ENCODE results near the gene KLHL36. TPM values are rescaled to one million over a fixed set of nuclear protein-coding genes. Genes with fewer than 3 reads are reported as not detected.

The KLHL36 gene
- total RNA-seq, 1 experiment from 2014 or later, result 56.1 TPM

- POLR2A ChIA-PET, result interaction anchor here (0.6 kb wide), 2 partner anchors 69 to 106 kb away, joined by 3 to 5 read pairs; no protein-coding TSS in a partner anchor
- H3K9me3 Mint-ChIP-seq, result no peaks in the 10 kb centered on the region
- H3K36me3 Mint-ChIP-seq, result peaks cover 51% of the 10 kb centered on the region
- peaks cover 14% of the 10 kb centered on the region for H3K4me1 Mint-ChIP-seq
- TF ChIP-seq, protein P1, sequence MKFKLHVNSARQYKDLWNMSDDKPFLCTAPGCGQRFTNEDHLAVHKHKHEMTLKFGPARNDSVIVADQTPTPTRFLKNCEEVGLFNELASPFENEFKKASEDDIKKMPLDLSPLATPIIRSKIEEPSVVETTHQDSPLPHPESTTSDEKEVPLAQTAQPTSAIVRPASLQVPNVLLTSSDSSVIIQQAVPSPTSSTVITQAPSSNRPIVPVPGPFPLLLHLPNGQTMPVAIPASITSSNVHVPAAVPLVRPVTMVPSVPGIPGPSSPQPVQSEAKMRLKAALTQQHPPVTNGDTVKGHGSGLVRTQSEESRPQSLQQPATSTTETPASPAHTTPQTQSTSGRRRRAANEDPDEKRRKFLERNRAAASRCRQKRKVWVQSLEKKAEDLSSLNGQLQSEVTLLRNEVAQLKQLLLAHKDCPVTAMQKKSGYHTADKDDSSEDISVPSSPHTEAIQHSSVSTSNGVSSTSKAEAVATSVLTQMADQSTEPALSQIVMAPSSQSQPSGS (CRISPR knock-in tag; IDR thresholded peaks at IDR 0.05; ENCODE audit: borderline replicate concordance, low read depth), result no peak
- TF ChIP-seq ZNF317 (CRISPR knock-in tag; IDR thresholded peaks at IDR 0.05; ENCODE audit: borderline replicate concordance, low read depth), result no peak
- TF ChIP-seq, protein P2, sequence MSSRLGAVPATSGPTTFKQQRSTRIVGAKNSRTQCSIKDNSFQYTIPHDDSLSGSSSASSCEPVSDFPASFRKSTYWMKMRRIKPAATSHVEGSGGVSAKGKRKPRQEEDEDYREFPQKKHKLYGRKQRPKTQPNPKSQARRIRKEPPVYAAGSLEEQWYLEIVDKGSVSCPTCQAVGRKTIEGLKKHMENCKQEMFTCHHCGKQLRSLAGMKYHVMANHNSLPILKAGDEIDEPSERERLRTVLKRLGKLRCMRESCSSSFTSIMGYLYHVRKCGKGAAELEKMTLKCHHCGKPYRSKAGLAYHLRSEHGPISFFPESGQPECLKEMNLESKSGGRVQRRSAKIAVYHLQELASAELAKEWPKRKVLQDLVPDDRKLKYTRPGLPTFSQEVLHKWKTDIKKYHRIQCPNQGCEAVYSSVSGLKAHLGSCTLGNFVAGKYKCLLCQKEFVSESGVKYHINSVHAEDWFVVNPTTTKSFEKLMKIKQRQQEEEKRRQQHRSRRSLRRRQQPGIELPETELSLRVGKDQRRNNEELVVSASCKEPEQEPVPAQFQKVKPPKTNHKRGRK (CRISPR knock-in tag; IDR thresholded peaks at IDR 0.05; ENCODE audit: borderline replicate concordance), result no peak
- TF ChIP-seq GRHL2 (CRISPR knock-in tag; IDR thresholded peaks at IDR 0.05; ENCODE audit: insufficient replicate concordance, severe bottlenecking), result no peak
- TF ChIP-seq FOXK1 (CRISPR knock-in tag; IDR thresholded peaks at IDR 0.05), result no peak
- no peak for TF ChIP-seq NFE2L1 (CRISPR knock-in tag; IDR thresholded peaks at IDR 0.05)
- peak; percentile 75; the same call in 1 of the 2 replicates for TF ChIP-seq ZNF121 (CRISPR knock-in tag; IDR thresholded peaks at IDR 0.05)
- peaks cover 3% of the 10 kb centered on the region; the same call in 1 of the 2 replicates for H3K27me3 Mint-ChIP-seq (ENCODE audit: low read depth)
- CTCF ChIA-PET, result interaction anchor here (0.6 to 2.2 kb wide), 4 partner anchors 10 to 84 kb away, joined by 3 to 8 read pairs (median 4); no protein-coding TSS in a partner anchor
- no peak overlapping the region for H3K27ac Mint-ChIP-seq
- no peak for DNase-seq (ENCODE audit: low spot score)
- H3K4me3 Mint-ChIP-seq, result no peak overlapping the region
- ATAC-seq, result no peak
Measured at GRCh38 chr16:84654238-84654637, 5.9 kb downstream of the KLHL36 start.

DNA sequence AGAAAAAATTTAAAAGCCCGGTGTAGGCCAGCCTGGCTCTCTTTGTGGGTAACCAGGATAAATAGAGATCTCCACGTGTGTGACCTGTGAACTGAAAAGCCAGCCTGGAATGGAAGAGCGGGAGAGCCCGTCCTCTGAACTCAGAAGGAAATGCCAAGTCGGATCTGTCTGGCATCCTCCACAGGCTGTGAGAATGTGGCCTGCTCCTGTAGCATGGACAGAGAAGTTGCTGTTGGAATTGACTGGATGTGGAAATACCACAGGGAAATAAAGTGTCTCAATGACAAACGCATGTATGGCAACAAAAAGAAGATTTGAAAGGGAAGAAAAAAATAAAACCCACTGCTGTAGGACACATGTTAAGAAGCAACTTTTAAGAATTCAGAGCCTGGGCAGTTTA is 6.7 kb downstream of the KLHL36 start:
- DNase-seq (ENCODE audit: low spot score) (no peak), ATAC-seq (no peak)
- Mint-ChIP-seq H3K36me3 (peaks cover 55% of the 10 kb centered on the region), H3K27ac (peak overlapping the region; percentile 88), H3K27me3 (ENCODE audit: low read depth) (no peaks in the 10 kb centered on the region), H3K4me3 (no peak overlapping the region), H3K9me3 (no peaks in the 10 kb centered on the region), H3K4me1 (peaks cover 8% of the 10 kb centered on the region)
- CTCF ChIA-PET, result interaction anchor here (0.9 kb wide), 1 partner anchor 17 kb away, joined by 5 read pairs; no protein-coding TSS in a partner anchor
- POLR2A ChIA-PET, result no interaction called here
- no peak for TF ChIP-seq TEAD1 (CRISPR knock-in tag; IDR thresholded peaks at IDR 0.05)
- TF ChIP-seq JAZF1 (CRISPR knock-in tag; IDR thresholded peaks at IDR 0.05), result no peak

- POLR2A ChIA-PET, result no interaction called here
- CTCF ChIA-PET, result interaction anchor here (0.6 to 1.4 kb wide), 2 partner anchors 16 to 20 kb away, joined by 4 read pairs; no protein-coding TSS in a partner anchor
- no peaks in the 10 kb centered on the region for H3K27me3 Mint-ChIP-seq (ENCODE audit: low read depth)
- TF ChIP-seq, protein P3, sequence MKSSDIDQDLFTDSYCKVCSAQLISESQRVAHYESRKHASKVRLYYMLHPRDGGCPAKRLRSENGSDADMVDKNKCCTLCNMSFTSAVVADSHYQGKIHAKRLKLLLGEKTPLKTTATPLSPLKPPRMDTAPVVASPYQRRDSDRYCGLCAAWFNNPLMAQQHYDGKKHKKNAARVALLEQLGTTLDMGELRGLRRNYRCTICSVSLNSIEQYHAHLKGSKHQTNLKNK (CRISPR knock-in tag; IDR thresholded peaks at IDR 0.05), result no peak
- TF ChIP-seq, protein P4, sequence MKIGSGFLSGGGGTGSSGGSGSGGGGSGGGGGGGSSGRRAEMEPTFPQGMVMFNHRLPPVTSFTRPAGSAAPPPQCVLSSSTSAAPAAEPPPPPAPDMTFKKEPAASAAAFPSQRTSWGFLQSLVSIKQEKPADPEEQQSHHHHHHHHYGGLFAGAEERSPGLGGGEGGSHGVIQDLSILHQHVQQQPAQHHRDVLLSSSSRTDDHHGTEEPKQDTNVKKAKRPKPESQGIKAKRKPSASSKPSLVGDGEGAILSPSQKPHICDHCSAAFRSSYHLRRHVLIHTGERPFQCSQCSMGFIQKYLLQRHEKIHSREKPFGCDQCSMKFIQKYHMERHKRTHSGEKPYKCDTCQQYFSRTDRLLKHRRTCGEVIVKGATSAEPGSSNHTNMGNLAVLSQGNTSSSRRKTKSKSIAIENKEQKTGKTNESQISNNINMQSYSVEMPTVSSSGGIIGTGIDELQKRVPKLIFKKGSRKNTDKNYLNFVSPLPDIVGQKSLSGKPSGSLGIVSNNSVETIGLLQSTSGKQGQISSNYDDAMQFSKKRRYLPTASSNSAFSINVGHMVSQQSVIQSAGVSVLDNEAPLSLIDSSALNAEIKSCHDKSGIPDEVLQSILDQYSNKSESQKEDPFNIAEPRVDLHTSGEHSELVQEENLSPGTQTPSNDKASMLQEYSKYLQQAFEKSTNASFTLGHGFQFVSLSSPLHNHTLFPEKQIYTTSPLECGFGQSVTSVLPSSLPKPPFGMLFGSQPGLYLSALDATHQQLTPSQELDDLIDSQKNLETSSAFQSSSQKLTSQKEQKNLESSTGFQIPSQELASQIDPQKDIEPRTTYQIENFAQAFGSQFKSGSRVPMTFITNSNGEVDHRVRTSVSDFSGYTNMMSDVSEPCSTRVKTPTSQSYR (CRISPR knock-in tag; IDR thresholded peaks at IDR 0.05), result no peak
- no peak for TF ChIP-seq ZNF425 (CRISPR knock-in tag; conservative IDR thresholded peaks at IDR 0.05)
- TF ChIP-seq ZNF416 (CRISPR knock-in tag; IDR thresholded peaks at IDR 0.05), result no peak
- TF ChIP-seq, protein P5, sequence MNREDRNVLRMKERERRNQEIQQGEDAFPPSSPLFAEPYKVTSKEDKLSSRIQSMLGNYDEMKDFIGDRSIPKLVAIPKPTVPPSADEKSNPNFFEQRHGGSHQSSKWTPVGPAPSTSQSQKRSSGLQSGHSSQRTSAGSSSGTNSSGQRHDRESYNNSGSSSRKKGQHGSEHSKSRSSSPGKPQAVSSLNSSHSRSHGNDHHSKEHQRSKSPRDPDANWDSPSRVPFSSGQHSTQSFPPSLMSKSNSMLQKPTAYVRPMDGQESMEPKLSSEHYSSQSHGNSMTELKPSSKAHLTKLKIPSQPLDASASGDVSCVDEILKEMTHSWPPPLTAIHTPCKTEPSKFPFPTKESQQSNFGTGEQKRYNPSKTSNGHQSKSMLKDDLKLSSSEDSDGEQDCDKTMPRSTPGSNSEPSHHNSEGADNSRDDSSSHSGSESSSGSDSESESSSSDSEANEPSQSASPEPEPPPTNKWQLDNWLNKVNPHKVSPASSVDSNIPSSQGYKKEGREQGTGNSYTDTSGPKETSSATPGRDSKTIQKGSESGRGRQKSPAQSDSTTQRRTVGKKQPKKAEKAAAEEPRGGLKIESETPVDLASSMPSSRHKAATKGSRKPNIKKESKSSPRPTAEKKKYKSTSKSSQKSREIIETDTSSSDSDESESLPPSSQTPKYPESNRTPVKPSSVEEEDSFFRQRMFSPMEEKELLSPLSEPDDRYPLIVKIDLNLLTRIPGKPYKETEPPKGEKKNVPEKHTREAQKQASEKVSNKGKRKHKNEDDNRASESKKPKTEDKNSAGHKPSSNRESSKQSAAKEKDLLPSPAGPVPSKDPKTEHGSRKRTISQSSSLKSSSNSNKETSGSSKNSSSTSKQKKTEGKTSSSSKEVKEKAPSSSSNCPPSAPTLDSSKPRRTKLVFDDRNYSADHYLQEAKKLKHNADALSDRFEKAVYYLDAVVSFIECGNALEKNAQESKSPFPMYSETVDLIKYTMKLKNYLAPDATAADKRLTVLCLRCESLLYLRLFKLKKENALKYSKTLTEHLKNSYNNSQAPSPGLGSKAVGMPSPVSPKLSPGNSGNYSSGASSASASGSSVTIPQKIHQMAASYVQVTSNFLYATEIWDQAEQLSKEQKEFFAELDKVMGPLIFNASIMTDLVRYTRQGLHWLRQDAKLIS (CRISPR knock-in tag; IDR thresholded peaks at IDR 0.05; ENCODE audit: borderline replicate concordance), result no peak
- TF ChIP-seq ZNF317 (CRISPR knock-in tag; IDR thresholded peaks at IDR 0.05; ENCODE audit: borderline replicate concordance, low read depth), result no peak
- no peak for TF ChIP-seq SMAD3 (CRISPR knock-in tag; IDR thresholded peaks at IDR 0.05; ENCODE audit: borderline replicate concordance)
Measured at GRCh38 chr16:84656649-84657048, 8.3 kb downstream of the KLHL36 start.

More at GRCh38 chr16:84656649-84657048, 8.3 kb downstream of the KLHL36 start:
- no peak overlapping the region for H3K27ac Mint-ChIP-seq
- no peak for DNase-seq (ENCODE audit: low spot score)
- H3K36me3 Mint-ChIP-seq, result peaks cover 60% of the 10 kb centered on the region
- H3K4me3 Mint-ChIP-seq, result no peak overlapping the region
- no peak for ATAC-seq
- H3K9me3 Mint-ChIP-seq, result no peaks in the 10 kb centered on the region
- no peaks in the 10 kb centered on the region for H3K4me1 Mint-ChIP-seq
